Glomerular endothelial cell (primary cell): ENCODE measurements around the gene RNF126. TPM values are rescaled to one million over a fixed set of nuclear protein-coding genes. Genes with fewer than 3 reads are reported as not detected.
"Not testable (repeated sequence)": the region's sequence is repeated elsewhere in the genome, so short reads cannot be mapped to it uniquely, and the experiment has no call there.

Experiments
- DNase-seq: peaks from one replicate; pipeline ENCODE4 v3.0.0-alpha.2; 2011; ENCODE audit warnings: low read depth, low spot score; ENCODE audit errors: extremely low read depth
- total RNA-seq: library from RNA; depleted of rRNA; stranded (reverse); fragments of >200 nt; gene quantifications from 2 replicates; pipeline ENCODE4 v1.2.3, GENCODE V29; 2015

Gene RNF126
- total RNA-seq, 1 donor from 2014 or later = 86.3 TPM

- no peak for DNase-seq
Observed at GRCh38 chr19:686589-687297, 23.7 kb upstream of the RNF126 start.

GRCh38 chr19:685454-685931, 22.5 kb upstream of the RNF126 start:
- no peak for DNase-seq

GRCh38 chr19:682678-683320, 19.8 kb upstream of the RNF126 start:
- no peak for DNase-seq

- DNase-seq = no peak
Observed at GRCh38 chr19:681029-682019, 18.3 kb upstream of the RNF126 start.

- DNase-seq = peak; percentile 67
Observed at GRCh38 chr19:680287-681028, 17.4 kb upstream of the RNF126 start.

- no peak for DNase-seq
Observed at GRCh38 chr19:679418-680286, 16.6 kb upstream of the RNF126 start.

- DNase-seq = no peak
Observed at GRCh38 chr19:678791-679388, 15.9 kb upstream of the RNF126 start.

- no peak for DNase-seq
Observed at GRCh38 chr19:677601-678436, 14.8 kb upstream of the RNF126 start.

GRCh38 chr19:677201-677600, 14.2 kb upstream of the RNF126 start:
- DNase-seq = no peak

GRCh38 chr19:676339-677105, 13.5 kb upstream of the RNF126 start, which contains the start of gene FSTL3:
FSTL3 (plus strand) TSS chr19:676392; CDS start chr19:676424, 32 bp downstream.
- no peak for DNase-seq

- DNase-seq = no peak
Observed at GRCh38 chr19:676007-676338, 13.0 kb upstream of the RNF126 start.

- no peak for DNase-seq
Observed at GRCh38 chr19:674282-675151, 11.5 kb upstream of the RNF126 start.

- DNase-seq = no peak
Observed at GRCh38 chr19:670609-671075, 7.6 kb upstream of the RNF126 start.

- DNase-seq = not testable (repeated sequence)
Observed at GRCh38 chr19:668675-669434, 5.8 kb upstream of the RNF126 start.

GRCh38 chr19:666985-667573, 4.1 kb upstream of the RNF126 start:
- DNase-seq = not testable (repeated sequence)
